NCI-H128 (cell line): ENCODE results near the gene QRSL1.
"Not testable (repeated sequence)": the region's sequence is repeated elsewhere in the genome, so short reads cannot be mapped to it uniquely, and the experiment has no call there.

Experiments
- DNase-seq: peaks from one replicate; lab custom pipeline; 2025; ENCODE audit not compliant: unreplicated experiment; lab: John Stamatoyannopoulos, UW

The QRSL1 gene

DNA sequence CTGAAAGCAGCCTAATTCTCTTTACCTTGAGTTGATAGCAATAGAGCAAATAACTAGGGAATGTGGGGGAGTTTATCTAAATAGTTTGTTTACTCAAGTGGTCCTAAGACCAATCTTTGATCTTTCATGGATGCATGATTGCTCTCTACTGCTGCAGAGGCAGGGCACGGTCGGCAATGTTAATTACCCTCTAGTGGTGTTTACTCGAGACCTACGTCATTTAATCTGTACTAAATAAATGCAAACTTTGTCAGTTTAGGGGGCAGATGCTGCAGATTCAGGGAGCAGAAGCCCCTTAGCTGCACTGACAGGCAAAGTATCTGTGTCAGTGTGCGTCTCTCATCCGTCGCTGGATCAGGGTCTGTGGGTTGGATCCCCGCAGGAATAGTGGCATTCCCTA lies 7.0 kb upstream of the QRSL1 start:
- no peak for DNase-seq

- no peak for DNase-seq
Observed at GRCh38 chr6:106623039-106623438, 6.3 kb upstream of the QRSL1 start.

GRCh38 chr6:106626485-106626884 lies 2.9 kb upstream of the QRSL1 start:
- DNase-seq, result no peak

DNA sequence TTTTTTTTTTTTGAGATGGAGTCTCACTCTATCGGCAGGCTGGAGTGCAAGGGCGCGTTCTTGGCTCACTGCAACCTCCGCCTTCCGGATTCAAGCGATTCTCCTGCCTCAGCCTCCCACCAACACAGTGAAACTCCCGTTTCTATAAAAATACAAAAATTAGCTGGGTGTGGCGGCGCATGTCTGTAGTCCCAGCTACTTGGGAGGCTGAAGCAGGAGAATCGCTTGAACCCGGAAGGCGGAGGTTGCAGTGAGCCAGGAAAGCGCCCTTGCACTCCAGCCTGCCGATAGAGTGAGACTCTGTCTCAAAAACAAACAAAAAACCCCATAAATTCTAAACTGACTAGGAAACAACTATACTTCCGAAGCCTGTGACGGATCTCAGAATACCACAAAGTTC lies 1.6 kb upstream of the QRSL1 start:
- DNase-seq, result not testable (repeated sequence)

DNA sequence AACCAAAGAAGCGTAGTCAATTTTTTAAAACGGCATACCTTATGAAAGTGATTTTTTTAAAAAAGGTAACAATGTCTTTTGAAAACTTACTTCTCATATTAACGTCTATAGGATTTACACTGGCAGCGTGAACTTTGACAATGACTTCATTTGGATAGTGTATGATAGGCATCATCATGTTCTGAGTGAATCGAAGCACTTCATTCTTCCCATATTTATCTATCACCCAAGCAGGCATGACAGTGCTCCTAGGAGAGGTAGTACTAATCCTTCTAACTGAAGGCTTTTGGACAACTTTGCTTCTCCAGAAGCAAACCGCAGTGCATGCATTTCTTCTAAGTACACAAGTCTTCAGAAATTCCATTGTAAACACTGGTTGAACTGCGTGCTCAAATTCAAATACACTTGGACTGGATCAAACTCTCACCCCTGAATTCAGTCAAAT lies 698 bp upstream of the QRSL1 start:
- no peak for DNase-seq

DNA sequence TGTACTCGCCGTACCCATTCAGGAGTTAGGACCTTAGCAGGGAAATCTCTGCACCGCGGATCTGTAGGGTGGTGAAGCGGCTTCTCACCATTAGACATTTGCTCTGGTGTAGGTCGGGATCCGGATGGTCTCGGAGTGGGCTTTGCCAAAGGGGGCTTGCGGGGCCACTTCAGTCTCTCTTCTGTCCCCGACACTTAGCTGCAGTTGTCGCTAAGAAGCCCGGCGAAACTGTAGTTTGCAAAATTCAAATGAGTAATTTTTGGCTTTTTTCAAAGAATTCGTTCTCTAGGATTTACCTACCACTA lies 433 bp downstream of the QRSL1 start:
- DNase-seq, result no peak

- DNase-seq, result no peak
Observed at GRCh38 chr6:106630366-106630765, 988 bp downstream of the QRSL1 start.

- DNase-seq, result no peak
Observed at GRCh38 chr6:106631346-106631745, 2.0 kb downstream of the QRSL1 start.

GRCh38 chr6:106634565-106634964 lies 5.2 kb downstream of the QRSL1 start:
- DNase-seq, result no peak

GRCh38 chr6:106637051-106637716 lies 7.8 kb downstream of the QRSL1 start:
- DNase-seq, result no peak

- no peak for DNase-seq
Observed at GRCh38 chr6:106637717-106638341, 8.5 kb downstream of the QRSL1 start.

GRCh38 chr6:106639812-106640211 lies 10.4 kb downstream of the QRSL1 start:
- no peak for DNase-seq

GRCh38 chr6:106642476-106642875 lies 13.1 kb downstream of the QRSL1 start:
- no peak for DNase-seq

DNA sequence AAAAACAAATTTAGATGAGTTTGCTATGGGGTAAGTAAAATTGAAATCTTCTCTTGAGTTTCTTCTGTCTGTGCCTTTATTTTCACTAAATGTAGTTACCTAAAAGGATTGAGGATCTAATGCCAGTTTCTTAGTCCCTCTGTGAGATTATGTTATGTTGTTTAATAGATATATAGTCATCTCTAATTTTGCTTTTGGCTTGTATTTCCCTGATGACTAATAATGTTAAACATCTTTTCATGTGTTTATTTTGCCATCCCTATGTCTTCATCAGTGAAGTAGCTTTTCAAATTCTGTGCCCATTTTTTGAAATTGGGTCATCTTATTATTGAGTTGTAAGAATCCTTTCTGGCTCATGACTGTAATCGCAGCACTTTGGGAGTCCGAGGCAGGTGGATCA lies 13.7 kb downstream of the QRSL1 start:
- DNase-seq, result no peak

GRCh38 chr6:106648651-106649308 lies 19.4 kb downstream of the QRSL1 start:
- no peak for DNase-seq

DNA sequence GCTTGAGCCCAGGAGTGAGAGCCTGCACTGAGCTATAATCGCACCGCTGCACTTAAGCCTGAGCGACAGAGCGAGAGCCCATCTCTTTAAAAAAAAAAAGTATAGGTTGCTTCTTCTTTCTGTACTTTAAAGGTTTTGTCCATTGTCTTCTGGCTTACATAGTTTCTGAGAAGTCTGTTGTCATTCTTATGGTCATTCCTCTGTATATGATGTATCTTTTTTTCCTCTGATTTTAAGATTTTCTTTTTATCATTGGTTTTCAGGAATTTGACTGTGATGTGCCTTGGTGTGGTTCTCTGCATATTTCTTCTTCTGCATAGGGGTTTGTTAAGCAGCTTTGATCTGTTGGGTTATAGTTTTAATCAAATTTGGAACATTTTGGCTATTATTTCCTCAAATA lies 29.1 kb downstream of the QRSL1 start:
- DNase-seq, result no peak

GRCh38 chr6:106659859-106660258 lies 30.5 kb downstream of the QRSL1 start:
- no peak for DNase-seq

DNA sequence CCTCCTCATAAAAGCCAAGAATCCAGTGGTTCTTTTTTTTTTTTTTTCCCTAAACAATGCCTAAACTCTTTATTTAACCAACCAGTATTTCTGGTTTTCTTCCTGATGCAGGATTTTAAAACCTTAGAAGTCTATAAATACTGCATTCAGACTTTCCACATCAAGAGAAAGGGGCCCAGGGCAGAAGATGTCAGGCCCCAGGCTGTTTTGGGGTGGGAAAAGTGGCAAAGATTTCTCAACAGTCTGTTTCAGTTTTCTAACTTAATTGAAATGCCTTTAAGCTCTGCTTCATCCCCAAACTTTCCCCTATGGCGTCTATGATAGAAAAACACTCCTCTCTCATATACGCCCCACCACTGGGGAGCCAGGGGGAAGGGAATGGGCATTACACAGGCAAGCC lies 33.1 kb downstream of the QRSL1 start:
- DNase-seq, result no peak

DNA sequence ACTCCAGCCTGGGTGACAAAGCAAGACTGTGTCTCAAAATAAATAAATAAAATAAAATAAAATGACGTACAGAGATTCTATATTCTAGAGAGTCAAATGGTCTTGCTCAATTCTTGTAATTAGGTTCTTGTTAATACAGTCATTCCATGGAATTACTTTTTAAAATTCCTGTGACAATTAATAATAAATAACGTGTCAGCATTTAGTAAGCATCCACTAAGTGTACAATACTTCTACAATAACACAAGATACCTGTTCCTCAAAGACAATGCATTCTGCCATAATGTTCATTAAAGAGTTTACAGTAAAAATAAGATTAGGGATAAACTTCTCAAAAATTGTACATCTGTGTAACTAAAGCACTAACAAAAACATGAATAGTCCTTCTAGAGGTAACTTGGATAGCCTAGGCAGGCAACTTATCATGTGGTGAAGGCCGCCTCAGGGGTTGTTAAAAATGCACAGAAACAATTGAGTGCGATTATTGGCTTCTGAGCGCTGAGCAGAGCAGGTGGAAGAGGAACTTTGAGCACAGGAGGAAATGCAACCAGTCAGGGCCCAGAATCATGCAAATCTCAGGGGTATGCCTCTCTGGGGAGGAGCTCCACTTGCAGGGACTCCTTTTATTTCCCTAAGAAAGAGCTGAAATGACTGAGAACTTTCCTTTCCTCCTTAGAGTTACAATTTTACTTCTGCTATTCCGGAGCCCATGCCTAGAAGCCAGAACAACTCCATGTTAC lies 37.1 kb downstream of the QRSL1 start:
- DNase-seq, result no peak

GRCh38 chr6:106667022-106667402 lies 37.6 kb downstream of the QRSL1 start:
- DNase-seq, result no peak

- no peak for DNase-seq
Observed at GRCh38 chr6:106670236-106670635, 40.9 kb downstream of the QRSL1 start.

- DNase-seq, result no peak
Observed at GRCh38 chr6:106671651-106672050, 42.3 kb downstream of the QRSL1 start.
